HEK293 (cell line): ENCODE data around the gene ZNF488.

Experiments used
- CTCF ChIA-PET: fragments of 350-600 bp; formaldehyde crosslinking; extraction: SDS; loops from one replicate; lab custom pipeline; 2021; ENCODE audit warnings: antibody characterized with exemption; lab: Yijun Ruan, JAX
- POLR2A ChIA-PET: fragments of 300-600 bp; formaldehyde crosslinking; extraction: SDS; loops from one replicate; lab custom pipeline; 2020; ENCODE audit warnings: antibody characterized with exemption, inconsistent platforms; lab: Yijun Ruan, JAX
- H3K27ac ChIP-seq: fragments of 200-500 bp; sonication (Bioruptor generic); 2 replicates; pipeline ENCODE4 v1.5.1; 2014; ENCODE audit warnings: low read depth, low read length, control low read depth, inconsistent platforms; ENCODE audit errors: extremely low read depth
- H3K36me3 ChIP-seq, 2 experiments: fragments of 200-500 bp in 1 of 2; sonication (Bioruptor generic) in 1 of 2; 1 replicate in 1 of 2; 2 replicates in 1 of 2; pipeline ENCODE4 v1.5.1; 2014 to 2017; ENCODE audit warnings: inconsistent platforms in 2 of 2, low read length in 2 of 2; ENCODE audit not compliant: control insufficient read depth in 2 of 2, insufficient read depth in 1 of 2
- H3K4me1 ChIP-seq: fragments of 200-500 bp; sonication (Bioruptor generic); 2 replicates; pipeline ENCODE4 v1.5.1; 2014; ENCODE audit warnings: mild to moderate bottlenecking, low read length, inconsistent platforms; ENCODE audit not compliant: control insufficient read depth, insufficient read depth
- H3K4me3 ChIP-seq: 2 replicates; pipeline ENCODE4 v1.5.1; 2011; ENCODE audit warnings: low read depth, mild to moderate bottlenecking, control low read depth, low read length, moderate library complexity
- H3K9me3 ChIP-seq: fragments of 200-500 bp; sonication (Bioruptor generic); 2 replicates; pipeline ENCODE4 v1.5.1; 2014; ENCODE audit warnings: low read depth, low read length, inconsistent platforms; ENCODE audit not compliant: control insufficient read depth, insufficient read depth
- BCL6B ChIP-seq: fragments of 450-650 bp; formaldehyde crosslinking; IDR thresholded peaks from 2 replicates; pipeline ENCODE4 v1.5.1; 2017; ENCODE audit warnings: missing biosample characterization, missing genetic modification characterization
- INSM2 ChIP-seq: fragments of 450-650 bp; formaldehyde crosslinking; IDR thresholded peaks from 2 replicates; pipeline ENCODE4 v1.5.1; 2016; ENCODE audit warnings: missing biosample characterization, missing genetic modification characterization
- MYNN ChIP-seq: fragments of 450-650 bp; formaldehyde crosslinking; IDR thresholded peaks from 2 replicates; pipeline ENCODE4 v1.5.1; 2016; ENCODE audit warnings: missing biosample characterization, missing genetic modification characterization, borderline replicate concordance
- SCRT1 ChIP-seq: fragments of 450-650 bp; formaldehyde crosslinking; IDR thresholded peaks from 2 replicates; pipeline ENCODE4 v1.5.1; 2016; ENCODE audit warnings: missing biosample characterization, missing genetic modification characterization, borderline replicate concordance
- ZBTB21 ChIP-seq: fragments of 450-650 bp; formaldehyde crosslinking; IDR thresholded peaks from 2 replicates; pipeline ENCODE4 v1.5.1; 2017; ENCODE audit warnings: missing biosample characterization, missing genetic modification characterization
- ZNF155 ChIP-seq: fragments of 450-650 bp; formaldehyde crosslinking; IDR thresholded peaks from 2 replicates; pipeline ENCODE4 v1.5.1; 2016; ENCODE audit warnings: missing biosample characterization, missing genetic modification characterization
- ZNF175 ChIP-seq: fragments of 450-650 bp; formaldehyde crosslinking; IDR thresholded peaks from 2 replicates; pipeline ENCODE4 v1.5.1; 2016; ENCODE audit warnings: missing biosample characterization, missing genetic modification characterization
- ZNF211 ChIP-seq: fragments of 450-650 bp; formaldehyde crosslinking; IDR thresholded peaks from 2 replicates; pipeline ENCODE4 v1.5.1; 2016; ENCODE audit warnings: low read depth, missing biosample characterization, missing genetic modification characterization
- ZNF221 ChIP-seq: fragments of 450-650 bp; formaldehyde crosslinking; IDR thresholded peaks from 2 replicates; pipeline ENCODE4 v1.5.1; 2017; ENCODE audit warnings: missing biosample characterization, missing genetic modification characterization, borderline replicate concordance
- ZNF248 ChIP-seq: fragments of 450-650 bp; formaldehyde crosslinking; IDR thresholded peaks from 2 replicates; pipeline ENCODE4 v1.5.1; 2017; ENCODE audit warnings: missing biosample characterization, missing genetic modification characterization
- ZNF266 ChIP-seq: fragments of 450-650 bp; formaldehyde crosslinking; IDR thresholded peaks from 2 replicates; pipeline ENCODE4 v1.5.1; 2016; ENCODE audit warnings: missing biosample characterization, missing genetic modification characterization, low read depth
- ZNF394 ChIP-seq: fragments of 450-650 bp; formaldehyde crosslinking; IDR thresholded peaks from 2 replicates; pipeline ENCODE4 v1.5.1; 2016; ENCODE audit warnings: missing biosample characterization, missing genetic modification characterization, mild to moderate bottlenecking, moderate library complexity, borderline replicate concordance
- ZNF426 ChIP-seq: fragments of 450-650 bp; formaldehyde crosslinking; IDR thresholded peaks from 2 replicates; pipeline ENCODE4 v1.5.1; 2017; ENCODE audit warnings: missing biosample characterization, missing genetic modification characterization, mild to moderate bottlenecking, inconsistent platforms, moderate library complexity
- ZNF449 ChIP-seq: fragments of 450-650 bp; formaldehyde crosslinking; IDR thresholded peaks from 2 replicates; pipeline ENCODE4 v1.5.1; 2017; ENCODE audit warnings: missing biosample characterization, mild to moderate bottlenecking, missing genetic modification characterization, moderate library complexity
- ZNF561 ChIP-seq: fragments of 450-650 bp; IDR thresholded peaks from 2 replicates; pipeline ENCODE4 v1.5.1; 2018; ENCODE audit warnings: missing biosample characterization, missing genetic modification characterization, borderline replicate concordance
- ZNF624 ChIP-seq: fragments of 450-650 bp; formaldehyde crosslinking; IDR thresholded peaks from 2 replicates; pipeline ENCODE4 v1.5.1; 2017; ENCODE audit warnings: missing biosample characterization, missing genetic modification characterization
- ZNF645 ChIP-seq: fragments of 450-650 bp; formaldehyde crosslinking; IDR thresholded peaks from 2 replicates; pipeline ENCODE4; 2016; ENCODE audit warnings: missing biosample characterization, missing genetic modification characterization
- ZNF677 ChIP-seq: fragments of 450-650 bp; IDR thresholded peaks from 2 replicates; pipeline ENCODE4 v1.5.0; 2018; ENCODE audit warnings: missing biosample characterization, mild to moderate bottlenecking, missing genetic modification characterization, moderate library complexity
- ZNF830 ChIP-seq: fragments of 450-650 bp; IDR thresholded peaks from 2 replicates; pipeline ENCODE4 v1.5.0; 2018; ENCODE audit warnings: missing biosample characterization, missing genetic modification characterization, low read depth, mild to moderate bottlenecking, moderate library complexity
- ZSCAN18 ChIP-seq: fragments of 450-650 bp; formaldehyde crosslinking; IDR thresholded peaks from 2 replicates; pipeline ENCODE4 v1.5.1; 2016; ENCODE audit warnings: missing biosample characterization, missing genetic modification characterization
- TF ChIP-seq, protein P1 (sequence below): fragments of 450-650 bp; formaldehyde crosslinking; IDR thresholded peaks from 2 replicates; pipeline ENCODE4 v1.5.0; 2017; ENCODE audit warnings: missing biosample characterization, missing genetic modification characterization, borderline replicate concordance
- TF ChIP-seq, protein P2 (sequence below): fragments of 450-650 bp; formaldehyde crosslinking; IDR thresholded peaks from 2 replicates; pipeline ENCODE4 v1.5.1; 2016; ENCODE audit warnings: missing biosample characterization, missing genetic modification characterization
- TF ChIP-seq, protein P3 (sequence below): fragments of 450-650 bp; formaldehyde crosslinking; IDR thresholded peaks from 2 replicates; pipeline ENCODE4 v1.5.1; 2016; ENCODE audit warnings: missing biosample characterization, missing genetic modification characterization

Gene ZNF488

DNA sequence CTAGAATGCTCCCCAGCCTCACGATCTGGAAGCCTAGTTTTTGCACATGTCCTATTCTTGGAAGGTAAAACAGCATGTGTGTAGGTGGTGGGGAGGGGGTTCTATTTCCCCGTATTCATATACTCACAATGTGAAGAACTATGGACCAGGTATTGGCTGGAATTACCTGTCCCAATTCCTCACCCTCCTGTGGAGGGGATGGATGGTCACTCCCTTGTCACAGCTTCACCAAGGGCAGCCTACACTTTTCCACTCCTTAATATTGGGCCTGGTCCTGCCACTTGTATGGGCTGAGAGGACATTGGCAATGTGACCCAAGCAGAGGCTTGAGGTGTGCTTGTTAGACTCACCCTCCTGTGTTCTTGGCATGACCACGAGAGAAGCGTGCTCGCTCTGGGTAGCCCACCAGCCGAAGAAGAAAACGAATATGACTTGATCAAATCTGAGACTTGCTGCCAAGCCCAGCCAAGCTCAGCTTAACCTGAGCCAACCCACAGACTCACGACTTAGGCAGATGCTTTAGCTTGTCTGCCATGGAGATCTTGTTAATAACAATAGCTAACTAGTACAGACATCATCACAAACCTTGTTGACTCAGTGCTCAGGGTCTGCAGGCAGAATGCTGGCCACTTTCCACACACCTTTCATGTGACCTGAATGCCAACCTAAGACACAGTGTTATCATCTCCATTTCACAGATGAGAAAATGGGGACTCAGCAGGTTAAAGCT lies 17.2 kb downstream of the ZNF488 start (continued):
- no peak for TF ChIP-seq ZNF449 (tag by site-specific recombination)
- TF ChIP-seq ZNF561 = no peak
- TF ChIP-seq ZSCAN18 = no peak
- TF ChIP-seq SCRT1 (tag by site-specific recombination) = no peak
- no peak for TF ChIP-seq ZNF624 (tag by site-specific recombination)

DNA sequence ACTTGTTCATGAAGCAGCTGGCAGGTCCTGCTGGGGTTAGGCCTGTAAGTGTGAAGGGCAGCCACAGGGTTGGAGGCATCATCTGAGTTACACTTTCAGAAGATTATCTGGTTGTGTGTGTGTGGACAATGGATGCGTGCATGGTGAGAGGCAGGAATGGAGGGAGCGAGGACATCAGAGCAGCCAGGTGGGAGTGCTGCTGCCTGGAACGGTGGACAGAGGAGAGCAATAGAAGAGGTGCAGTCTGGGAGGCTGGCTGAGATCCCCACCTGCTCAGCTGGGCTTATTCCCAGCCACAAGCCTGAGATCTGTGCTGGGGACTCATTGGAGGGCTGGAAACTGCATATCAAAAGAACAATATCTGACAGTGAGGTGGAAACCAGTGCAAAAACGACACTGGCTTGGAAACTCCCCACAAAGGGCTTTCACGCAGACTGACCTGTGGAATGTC lies 17.9 kb downstream of the ZNF488 start:
- ChIA-PET CTCF (interaction anchor here (1.1 to 1.7 kb wide), 2 partner anchors 11 to 26 kb away, joined by 3 to 6 read pairs; no protein-coding TSS in a partner anchor), POLR2A (no interaction called here)
- H3K4me1 ChIP-seq = no peaks in the 10 kb centered on the region
- TF ChIP-seq INSM2 (tag by site-specific recombination) = no peak
- TF ChIP-seq, protein P1, sequence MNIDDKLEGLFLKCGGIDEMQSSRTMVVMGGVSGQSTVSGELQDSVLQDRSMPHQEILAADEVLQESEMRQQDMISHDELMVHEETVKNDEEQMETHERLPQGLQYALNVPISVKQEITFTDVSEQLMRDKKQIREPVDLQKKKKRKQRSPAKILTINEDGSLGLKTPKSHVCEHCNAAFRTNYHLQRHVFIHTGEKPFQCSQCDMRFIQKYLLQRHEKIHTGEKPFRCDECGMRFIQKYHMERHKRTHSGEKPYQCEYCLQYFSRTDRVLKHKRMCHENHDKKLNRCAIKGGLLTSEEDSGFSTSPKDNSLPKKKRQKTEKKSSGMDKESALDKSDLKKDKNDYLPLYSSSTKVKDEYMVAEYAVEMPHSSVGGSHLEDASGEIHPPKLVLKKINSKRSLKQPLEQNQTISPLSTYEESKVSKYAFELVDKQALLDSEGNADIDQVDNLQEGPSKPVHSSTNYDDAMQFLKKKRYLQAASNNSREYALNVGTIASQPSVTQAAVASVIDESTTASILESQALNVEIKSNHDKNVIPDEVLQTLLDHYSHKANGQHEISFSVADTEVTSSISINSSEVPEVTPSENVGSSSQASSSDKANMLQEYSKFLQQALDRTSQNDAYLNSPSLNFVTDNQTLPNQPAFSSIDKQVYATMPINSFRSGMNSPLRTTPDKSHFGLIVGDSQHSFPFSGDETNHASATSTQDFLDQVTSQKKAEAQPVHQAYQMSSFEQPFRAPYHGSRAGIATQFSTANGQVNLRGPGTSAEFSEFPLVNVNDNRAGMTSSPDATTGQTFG (tag by site-specific recombination) = no peak
- TF ChIP-seq ZNF211 = no peak
- TF ChIP-seq ZBTB21 = no peak
- TF ChIP-seq ZNF426 (tag by site-specific recombination) = no peak
- no peak for TF ChIP-seq MYNN (tag by site-specific recombination)
- TF ChIP-seq ZNF830 = no peak
- no peak for TF ChIP-seq ZNF175 (tag by site-specific recombination)
- TF ChIP-seq ZNF394 = no peak
- no peak for TF ChIP-seq ZNF221 (tag by site-specific recombination)
- no peak for TF ChIP-seq ZNF645 (tag by site-specific recombination)
- TF ChIP-seq ZNF677 (tag by site-specific recombination) = no peak
- no peak for TF ChIP-seq BCL6B (tag by site-specific recombination)
- no peak for TF ChIP-seq ZNF266 (tag by site-specific recombination)
- no peak for TF ChIP-seq ZNF155
- TF ChIP-seq, protein P2, sequence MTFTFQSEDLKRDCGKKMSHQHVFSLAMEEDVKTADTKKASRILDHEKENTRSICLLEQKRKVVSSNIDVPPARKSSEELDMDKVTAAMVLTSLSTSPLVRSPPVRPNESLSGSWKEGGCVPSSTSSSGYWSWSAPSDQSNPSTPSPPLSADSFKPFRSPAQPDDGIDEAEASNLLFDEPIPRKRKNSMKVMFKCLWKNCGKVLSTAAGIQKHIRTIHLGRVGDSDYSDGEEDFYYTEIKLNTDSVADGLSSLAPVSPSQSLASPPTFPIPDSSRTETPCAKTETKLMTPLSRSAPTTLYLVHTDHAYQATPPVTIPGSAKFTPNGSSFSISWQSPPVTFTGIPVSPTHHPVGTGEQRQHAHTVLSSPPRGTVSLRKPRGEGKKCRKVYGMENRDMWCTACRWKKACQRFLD = no peak
- TF ChIP-seq ZNF248 (tag by site-specific recombination) = no peak
- TF ChIP-seq, protein P3, sequence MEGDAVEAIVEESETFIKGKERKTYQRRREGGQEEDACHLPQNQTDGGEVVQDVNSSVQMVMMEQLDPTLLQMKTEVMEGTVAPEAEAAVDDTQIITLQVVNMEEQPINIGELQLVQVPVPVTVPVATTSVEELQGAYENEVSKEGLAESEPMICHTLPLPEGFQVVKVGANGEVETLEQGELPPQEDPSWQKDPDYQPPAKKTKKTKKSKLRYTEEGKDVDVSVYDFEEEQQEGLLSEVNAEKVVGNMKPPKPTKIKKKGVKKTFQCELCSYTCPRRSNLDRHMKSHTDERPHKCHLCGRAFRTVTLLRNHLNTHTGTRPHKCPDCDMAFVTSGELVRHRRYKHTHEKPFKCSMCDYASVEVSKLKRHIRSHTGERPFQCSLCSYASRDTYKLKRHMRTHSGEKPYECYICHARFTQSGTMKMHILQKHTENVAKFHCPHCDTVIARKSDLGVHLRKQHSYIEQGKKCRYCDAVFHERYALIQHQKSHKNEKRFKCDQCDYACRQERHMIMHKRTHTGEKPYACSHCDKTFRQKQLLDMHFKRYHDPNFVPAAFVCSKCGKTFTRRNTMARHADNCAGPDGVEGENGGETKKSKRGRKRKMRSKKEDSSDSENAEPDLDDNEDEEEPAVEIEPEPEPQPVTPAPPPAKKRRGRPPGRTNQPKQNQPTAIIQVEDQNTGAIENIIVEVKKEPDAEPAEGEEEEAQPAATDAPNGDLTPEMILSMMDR (tag by site-specific recombination) = no peak
- no peak overlapping the region for H3K27ac ChIP-seq
- no peak overlapping the region for H3K4me3 ChIP-seq
- no peaks in the 10 kb centered on the region for H3K9me3 ChIP-seq
- H3K36me3 ChIP-seq = no peaks in the 10 kb centered on the region
